Measurements from ENCODE around the gene SFTPB. TPM values are rescaled to one million over a fixed set of nuclear protein-coding genes. Genes with fewer than 3 reads are reported as not detected.
A peak's percentile ranks its signal among the peaks of the same experiment; 100 is the strongest.

Gene SFTPB
- total RNA-seq, 1 donor = not detected

DNA sequence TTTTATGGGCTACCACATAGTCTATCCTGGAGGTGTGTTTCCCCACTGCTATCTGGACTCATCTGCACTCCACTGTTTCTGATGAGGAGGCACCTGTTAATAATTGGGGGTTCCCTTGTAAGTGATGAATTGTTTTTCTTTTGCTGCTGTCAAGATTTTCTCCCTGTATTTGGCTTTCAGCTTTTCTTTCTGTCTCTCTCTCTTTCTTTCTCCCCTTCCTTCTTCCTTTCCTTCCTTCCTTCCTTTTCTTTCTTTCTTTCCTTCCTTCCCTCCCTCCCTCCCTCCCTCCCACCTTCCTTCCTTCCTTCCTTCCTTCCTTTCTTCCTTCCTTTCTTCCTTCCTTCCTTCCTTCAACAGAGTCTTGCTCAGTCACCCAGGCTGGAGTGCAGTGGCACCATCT, 35.3 kb upstream of the SFTPB start:
- no peak for DNase-seq (ENCODE audit: low read depth in 2 of 3, low spot score in 2 of 3)

DNA sequence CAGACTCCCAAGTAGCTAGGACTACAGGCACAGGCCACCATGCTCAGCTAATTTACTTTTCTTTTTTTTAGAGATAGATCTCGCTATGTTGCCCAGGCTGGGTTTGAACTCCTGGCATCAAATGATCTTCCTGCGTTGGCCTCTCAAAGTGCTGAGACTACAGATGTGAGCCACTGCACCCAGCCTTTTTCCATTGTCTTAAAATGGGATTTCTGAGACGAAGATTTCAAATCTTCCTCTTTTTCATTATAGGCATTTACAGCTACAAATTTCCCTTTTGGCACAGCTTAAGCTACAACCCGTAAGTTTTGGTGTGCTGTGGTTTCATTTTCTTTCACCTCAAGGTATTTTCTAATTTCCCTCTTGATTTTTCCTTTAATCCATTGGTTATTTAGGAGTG, 34.8 kb upstream of the SFTPB start:
- DNase-seq (ENCODE audit: low read depth in 2 of 3, low spot score in 2 of 3) = no peak

DNA sequence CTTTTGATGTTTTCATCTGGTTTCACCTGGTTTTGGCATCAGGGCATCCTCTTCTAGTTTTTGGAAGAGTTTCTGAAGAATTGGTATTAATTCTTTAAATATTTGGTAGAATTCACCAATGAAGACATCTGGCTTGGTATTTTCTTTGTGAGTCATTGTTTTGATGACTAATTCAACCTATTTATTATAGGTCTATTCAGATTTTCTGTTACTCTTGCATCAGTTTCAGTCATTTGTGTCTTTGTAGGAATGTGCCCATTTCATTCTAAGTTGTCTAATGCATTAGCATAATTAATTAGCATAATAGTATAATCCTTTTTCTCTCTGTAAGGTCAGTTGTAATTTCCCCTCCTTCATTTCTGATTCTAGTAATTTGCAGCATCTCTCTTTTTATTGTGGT, 34.2 kb upstream of the SFTPB start:
- no peak for DNase-seq (ENCODE audit: low read depth in 2 of 3, low spot score in 2 of 3)

DNA sequence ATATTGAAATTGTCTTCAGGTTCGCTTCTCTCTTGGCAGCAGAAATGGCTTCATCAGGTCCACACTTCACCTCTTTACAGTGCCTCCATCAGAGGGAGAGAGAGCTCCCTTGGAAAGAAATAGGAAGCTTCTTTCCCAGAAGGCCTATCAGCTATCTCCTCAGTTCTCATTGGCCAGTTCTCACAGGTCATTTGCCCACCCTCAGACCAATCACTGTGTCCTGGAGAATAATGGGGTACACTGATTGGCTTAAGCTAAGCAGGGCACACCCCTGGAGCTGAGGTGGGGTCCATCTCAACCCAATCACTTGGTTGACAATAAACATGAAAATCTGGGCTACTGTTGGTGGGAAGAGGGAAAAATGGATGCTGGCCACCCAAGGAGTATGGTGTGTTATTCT, 31.3 kb upstream of the SFTPB start:
- no peak for DNase-seq (ENCODE audit: low read depth in 2 of 3, low spot score in 2 of 3)

DNA sequence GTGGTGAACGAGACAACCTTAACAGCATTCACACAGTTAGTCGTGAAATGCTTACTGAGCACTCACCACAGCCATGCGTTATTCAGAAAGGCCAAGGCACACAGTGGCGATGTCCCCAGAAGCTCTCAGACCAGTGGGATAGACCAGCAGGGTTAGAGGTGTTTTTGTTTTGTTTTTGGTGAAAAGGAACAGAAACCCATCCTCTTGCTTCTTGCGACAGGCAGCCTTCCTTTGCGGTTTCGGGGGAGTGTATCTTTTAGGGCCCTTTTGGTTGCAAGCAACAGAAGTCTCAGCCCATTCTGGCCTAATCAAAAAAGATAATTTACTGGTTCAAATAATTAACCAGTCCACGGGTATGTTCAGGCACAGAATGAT, 30.9 kb upstream of the SFTPB start:
- DNase-seq (ENCODE audit: low read depth in 2 of 3, low spot score in 2 of 3) = no peak

DNA sequence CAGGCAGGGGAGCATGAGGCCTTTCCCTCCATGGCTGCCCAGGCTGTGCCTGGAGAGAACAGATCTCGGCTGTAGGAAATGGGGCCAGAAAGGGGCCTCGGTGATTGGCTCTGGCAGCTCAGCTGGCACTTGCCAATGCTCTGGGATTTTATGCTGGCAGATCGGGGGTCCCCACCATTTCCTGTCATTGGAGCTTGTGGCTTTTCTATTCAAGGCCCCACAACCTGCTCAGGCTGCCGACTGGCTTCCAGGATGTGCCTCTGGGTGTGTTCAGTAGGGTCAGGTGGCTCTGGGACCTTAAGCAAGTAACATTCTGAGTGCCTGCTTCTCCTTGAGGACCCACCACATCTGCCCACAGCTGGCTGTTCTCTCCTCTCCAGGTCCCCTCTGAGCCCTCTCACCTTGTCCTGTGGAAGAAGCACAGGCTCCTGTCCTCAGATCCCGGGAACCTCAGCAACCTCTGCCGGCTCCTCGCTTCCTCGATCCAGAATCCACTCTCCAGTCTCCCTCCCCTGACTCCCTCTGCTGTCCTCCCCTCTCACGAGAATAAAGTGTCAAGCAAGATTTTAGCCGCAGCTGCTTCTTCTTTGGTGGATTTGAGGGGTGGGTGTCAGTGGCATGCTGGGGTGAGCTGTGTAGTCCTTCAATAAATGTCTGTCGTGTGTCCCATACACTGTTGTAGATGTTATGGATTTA, 30.3 kb upstream of the SFTPB start:
- DNase-seq (ENCODE audit: low read depth in 2 of 3, low spot score in 2 of 3) = peak in 1 of 3 donors; percentile 65

DNA sequence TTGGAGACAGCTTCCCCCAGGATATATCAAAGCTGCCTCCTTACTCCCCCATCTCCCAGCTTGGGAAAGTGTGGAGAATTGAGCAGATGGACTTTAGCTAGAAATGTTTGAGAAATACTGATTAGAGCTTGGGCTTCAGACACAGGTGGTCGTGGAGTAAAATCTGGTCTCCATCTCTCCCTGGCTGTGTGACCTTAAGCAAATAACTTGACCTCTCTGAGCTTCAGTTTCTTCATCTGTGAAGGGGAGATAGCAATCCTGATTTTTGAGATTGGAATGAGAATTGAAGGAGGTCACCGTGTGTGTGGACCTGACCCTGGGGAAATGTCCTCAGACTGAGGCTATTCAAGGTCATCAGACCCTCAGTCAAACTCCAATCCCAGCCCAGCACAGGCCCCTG, 29.7 kb upstream of the SFTPB start:
- no peak for DNase-seq (ENCODE audit: low read depth in 2 of 3, low spot score in 2 of 3)

DNA sequence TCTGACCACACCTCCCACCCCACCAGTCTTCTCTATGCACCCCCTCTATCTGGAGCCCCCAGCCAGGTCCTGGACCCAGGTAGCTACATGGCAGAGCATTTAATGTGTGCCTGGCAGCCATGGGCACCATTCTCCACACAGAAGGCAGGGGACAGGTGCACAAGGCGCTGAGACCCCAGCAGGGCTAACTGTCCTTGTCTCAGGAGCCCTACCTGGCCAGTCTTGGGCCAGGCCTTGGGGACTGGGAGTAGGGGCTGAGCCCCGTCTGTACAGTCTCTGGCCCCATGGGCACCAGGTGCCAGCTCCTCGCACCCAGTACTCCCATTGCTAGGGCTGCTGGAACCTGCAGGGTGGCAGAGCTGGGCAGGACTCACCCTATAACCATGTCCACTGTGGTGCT, 29.1 kb upstream of the SFTPB start:
- DNase-seq (ENCODE audit: low read depth in 2 of 3, low spot score in 2 of 3) = no peak

DNA sequence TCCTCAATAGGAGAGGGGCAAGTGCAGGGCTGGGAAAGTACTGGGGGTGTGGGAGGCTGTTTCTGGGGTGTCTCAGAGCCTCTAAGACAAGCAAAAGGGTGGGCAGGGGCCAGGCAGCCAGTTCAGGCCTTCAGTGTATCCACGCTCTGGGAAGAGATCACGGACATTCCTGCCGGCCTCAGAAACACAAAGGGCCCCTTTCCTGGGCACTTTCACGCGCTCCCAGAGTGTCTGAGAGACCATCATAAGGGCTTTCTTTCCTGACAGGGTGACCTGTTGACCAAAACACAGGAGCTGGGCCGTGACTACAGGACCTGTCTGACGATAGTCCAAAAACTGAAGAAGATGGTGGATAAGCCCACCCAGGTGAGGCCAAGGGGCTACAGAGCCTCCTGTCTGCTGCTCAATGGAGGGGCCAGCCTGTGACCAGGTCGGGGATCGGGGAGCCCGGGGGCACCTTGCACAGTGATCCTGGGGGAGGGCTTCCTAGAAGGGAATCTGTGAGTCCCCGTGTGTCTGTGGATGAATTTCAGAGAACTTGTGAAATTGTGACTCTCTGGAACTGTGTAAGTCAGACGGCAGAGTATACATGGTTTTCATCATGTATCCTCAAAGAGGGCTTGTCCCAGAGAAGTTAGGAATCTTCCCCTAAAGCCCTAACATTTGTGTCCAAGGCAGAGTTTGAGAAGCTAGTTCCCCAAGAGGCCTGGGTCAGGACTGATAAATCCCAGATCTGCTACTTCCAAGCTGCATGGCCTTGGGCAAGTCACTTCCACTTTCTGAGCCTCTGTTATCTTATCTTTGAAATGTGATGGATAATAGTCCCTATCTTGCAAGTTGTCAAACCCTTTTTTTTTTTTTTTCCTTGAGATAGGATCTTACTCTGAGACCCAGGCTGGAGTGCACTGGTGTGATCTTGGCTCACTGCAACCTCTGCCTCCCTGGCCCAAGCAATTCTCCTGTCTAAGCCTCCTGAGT, 28.0 kb upstream of the SFTPB start:
- DNase-seq (ENCODE audit: low read depth in 2 of 3, low spot score in 2 of 3) = no peak

DNA sequence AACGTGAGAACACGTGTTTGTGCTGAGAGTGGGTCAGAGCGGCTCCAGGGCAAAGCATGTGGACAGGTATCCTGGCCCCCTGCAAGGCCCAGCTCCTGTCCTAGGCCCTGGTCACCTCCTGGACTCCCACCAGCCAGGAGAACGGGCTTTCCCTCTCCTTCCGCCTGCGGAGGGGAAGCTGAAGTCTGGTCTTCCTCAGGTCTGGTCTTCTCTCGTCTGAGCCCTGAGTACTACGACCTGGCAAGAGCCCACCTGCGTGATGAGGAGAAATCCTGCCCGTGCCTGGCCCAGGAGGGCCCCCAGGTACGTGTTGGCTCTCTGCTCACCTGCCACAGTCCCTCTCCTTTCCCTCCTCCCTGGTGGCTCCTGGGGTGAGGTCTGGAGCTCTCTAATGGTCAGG, 27.1 kb upstream of the SFTPB start:
- no peak for DNase-seq (ENCODE audit: low read depth in 2 of 3, low spot score in 2 of 3)

DNA sequence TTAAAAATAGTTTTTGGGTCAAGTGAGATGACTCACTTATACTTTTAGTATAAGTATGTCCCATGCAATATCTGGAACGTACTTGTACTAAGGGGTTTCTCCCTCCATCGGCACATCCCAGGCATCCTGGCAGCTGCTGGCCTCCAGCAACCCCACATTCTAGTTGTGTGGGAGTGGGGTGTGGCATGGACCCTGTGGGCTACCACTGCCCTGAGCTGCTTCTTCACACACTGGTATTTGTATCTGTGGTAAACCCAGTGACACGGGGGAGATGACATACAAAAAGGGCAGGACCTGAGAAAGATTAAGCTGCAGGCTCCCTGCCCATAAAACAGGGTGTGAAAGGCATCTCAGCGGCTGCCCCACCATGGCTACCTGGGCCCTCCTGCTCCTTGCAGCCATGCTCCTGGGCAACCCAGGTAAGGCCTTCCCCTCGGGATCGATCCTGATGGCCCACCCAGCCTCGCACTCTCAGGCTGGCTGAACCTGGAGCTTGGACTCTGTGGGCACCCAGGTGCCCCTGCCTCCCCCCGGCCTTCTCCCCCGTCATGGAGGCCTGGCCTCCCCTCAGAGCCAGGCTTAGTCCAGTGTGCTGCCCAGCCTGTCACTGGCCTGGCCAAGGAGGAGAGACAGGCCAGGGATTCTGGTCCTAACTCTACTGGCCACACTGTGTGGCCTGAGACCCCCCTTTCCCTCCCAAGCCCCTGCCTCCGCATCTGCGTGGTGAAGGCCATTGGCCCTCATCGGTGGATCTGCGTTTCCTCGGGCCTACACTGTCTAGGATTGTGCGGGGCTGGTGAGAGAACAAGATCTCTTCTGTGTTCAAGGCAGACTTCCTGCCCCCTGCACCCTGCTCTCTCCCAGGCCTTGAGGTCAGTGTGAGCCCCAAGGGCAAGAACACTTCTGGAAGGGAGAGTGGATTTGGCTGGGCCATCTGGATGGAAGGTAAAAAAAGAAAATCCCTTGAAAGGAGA, 26.3 kb upstream of the SFTPB start, which contains the start of gene GNLY:
Gene GNLY, plus strand, starts transcription at position 307 of the 974 bp plus-strand sequence. Its CDS starts 61 bp downstream, at position 368.
- no peak for DNase-seq (ENCODE audit: low read depth in 2 of 3, low spot score in 2 of 3)

DNA sequence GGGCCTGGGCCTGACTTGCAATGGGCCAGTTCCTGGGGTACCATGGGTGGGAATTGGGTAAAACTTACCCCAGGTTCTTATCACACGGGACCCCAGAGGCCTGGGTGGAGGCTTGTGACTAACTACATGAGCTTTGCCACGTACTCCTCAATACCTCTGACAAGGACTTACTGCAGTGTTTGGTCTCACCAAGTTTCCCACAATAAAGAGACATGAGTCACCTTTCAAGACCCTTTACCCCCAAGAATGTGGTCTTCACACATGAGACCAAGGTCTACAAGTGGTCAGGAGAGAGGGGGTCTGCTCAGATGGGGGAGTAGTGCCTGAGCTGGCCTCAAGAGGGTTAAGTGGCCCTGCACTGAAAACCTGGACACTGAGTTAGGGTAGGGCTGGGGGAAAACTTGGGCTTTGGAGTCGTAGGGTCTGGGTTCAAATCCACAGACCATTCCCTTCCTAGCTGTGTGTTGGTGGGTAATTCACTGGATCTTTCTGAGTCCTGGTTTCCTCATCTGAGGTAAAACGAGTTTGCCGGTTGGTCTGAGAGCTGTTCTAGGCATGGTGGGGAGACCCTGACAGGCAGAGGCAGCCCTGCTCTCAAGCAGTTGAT, 24.1 kb upstream of the SFTPB start:
- no peak for DNase-seq (ENCODE audit: low read depth in 2 of 3, low spot score in 2 of 3)

DNA sequence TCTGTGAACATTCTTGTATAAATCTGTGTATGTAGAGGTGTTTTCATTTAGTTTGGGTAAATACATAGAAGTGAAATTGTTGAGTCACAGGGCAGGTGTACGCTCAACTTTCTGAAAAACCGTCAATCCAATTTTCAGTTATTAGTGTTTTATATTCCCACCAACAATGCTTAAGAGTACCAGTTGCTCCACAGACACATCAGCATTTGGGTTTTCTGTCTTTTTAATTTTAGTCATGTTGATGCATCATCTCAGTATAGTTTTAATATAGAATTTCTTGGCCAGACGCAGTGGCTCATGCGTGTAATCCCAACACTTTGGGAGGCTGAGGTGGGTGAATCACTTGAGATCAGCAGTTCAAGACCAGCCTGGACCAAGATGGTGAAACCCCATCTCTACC, 22.9 kb upstream of the SFTPB start:
- DNase-seq (ENCODE audit: low read depth in 2 of 3, low spot score in 2 of 3) = no peak

DNA sequence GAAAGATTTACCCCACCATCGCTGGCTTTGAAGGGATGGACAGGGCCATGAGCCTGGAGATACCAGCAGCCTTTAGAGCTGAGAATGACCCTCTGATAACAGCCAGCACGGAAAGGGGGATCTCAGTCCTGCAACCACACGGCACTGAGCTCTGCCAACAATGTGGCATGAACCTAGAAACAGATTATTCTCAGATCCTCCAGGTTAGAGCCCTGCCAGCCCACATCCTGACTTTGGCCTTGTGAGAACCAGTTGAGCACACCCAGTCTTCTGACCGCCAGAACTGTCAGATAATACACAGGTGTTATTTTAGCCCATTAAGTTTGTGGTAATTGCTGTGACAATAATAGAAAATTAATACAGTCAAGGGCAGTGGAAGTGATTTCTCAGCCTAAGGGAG, 16.8 kb upstream of the SFTPB start:
- DNase-seq (ENCODE audit: low read depth in 2 of 3, low spot score in 2 of 3) = no peak

DNA sequence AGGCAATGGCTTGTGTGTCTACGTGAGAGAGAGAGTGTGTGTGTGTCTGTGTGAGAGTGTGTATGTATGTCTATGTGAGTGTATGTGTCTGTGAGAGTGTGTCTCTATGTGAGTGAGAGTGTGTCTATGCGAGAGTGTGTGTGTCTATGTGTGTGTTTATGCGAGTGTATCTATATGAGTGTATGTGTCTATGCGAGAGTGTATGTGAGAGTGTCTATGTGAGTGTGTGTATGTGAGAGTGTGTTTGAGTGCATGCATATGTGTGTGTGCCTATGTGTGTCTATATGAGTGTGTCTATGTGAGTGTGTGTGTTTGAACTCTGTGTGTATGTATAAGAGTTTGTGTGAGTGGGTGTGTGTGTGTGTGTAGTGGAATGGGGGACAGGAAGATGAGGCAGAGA, 16.4 kb upstream of the SFTPB start:
- DNase-seq (ENCODE audit: low read depth in 2 of 3, low spot score in 2 of 3) = no peak

DNA sequence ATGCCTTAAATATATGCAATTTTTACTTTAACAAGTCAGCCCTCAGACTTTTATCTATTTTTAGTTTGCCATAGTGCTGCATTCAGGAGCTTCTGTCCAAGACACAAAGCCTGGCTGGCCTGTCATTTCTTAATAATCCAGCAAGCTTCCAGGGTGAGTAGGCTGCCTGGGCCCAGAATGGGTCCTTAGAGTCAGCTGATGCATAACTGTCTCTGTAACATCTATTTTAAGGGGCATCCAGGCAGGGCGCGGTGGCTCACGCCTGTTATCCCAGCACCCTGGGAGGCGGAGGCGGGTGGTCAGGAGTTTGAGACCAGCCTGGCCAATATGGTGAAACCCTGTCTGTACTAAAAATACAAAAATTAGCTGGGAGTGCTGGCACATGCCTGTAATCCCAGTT, 14.4 kb upstream of the SFTPB start:
- no peak for DNase-seq (ENCODE audit: low read depth in 2 of 3, low spot score in 2 of 3)

DNA sequence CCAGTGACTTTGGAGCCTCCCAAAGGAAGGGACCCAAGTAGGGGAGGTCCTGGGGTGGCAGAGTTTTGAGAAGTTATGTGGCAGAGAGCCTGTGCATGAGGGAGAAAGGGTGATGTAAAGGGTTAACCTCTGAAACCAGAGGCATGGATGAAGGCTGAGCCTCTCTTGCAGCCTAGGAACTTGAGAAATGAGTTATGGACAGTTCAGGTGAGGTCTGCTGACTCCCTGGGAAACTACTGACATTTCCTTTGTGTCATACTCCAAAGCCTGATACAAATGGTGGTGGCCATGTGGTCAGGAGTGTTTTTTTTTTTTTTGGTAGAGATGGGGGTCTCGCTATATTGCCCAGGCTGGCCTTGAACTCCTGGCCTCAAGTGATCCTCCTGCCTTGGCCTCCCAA, 13.8 kb upstream of the SFTPB start:
- no peak for DNase-seq (ENCODE audit: low read depth in 2 of 3, low spot score in 2 of 3)

DNA sequence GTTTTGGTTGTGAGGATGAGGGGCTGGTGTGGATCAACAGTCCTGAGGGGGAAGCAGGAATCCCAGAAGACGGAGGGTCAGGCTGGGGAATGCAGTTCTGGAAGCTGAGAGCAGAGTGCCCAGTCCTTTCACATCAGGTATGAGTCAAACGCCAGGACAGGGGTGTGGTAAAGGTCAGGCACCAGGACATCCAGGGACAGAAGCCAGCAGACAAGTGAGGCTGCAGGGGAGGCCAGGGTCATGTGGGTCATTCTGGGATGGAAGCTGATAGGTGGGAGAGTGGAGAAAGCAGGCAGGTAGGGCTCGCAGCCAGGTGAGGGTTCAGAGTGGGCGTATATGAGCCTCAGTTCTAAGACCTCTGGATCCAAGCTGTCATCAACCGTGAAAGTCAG, 13.4 kb upstream of the SFTPB start:
- DNase-seq (ENCODE audit: low read depth in 2 of 3, low spot score in 2 of 3) = no peak

DNA sequence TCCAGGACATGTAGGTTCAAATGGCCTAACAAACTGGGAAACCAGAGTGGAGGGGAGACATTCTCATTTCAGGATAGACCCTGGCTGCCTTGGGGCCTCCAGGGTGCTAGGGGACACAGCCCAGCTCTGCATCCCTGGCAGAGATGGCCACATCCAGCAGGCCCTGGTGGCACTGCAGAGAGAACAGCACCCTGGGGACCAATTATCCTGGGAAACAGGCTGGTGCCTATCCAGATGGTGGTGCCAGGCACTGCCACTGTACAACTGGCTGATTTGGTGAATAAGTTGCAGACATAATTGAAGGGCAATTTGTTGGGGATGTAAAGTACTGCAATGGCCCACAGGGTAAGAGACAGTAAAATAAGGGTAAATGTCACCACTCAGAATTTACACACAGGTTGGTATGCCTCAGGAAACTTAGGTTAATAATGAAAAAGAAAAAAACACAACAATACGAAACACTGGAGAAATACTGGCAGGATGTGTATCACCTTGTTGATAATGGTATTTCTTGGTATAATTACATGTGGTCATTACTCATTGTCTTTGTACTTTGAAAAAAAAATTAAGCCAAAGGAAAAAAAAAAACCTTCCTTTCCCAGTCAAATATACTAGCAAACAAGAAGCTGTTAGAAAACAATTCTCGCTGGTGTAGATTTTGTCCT, 12.8 kb upstream of the SFTPB start:
- no peak for DNase-seq (ENCODE audit: low read depth in 2 of 3, low spot score in 2 of 3)

Data from hematopoietic multipotent progenitor cell (in vitro differentiated cells).